ENCODE results near the gene SET.

The SET gene

GRCh38 chr9:128727640-128728248 lies 38.7 kb downstream of the SET start:
- H3K4me3 ChIP-seq (ENCODE audit: low read length) = no peak overlapping the region
- no peak for DNase-seq (ENCODE audit: low read depth)
- no peak for TF ChIP-seq CTCF (conservative IDR thresholded peaks at IDR 0.05; ENCODE audit: low read depth, low read length)

GRCh38 chr9:128728298-128728697 lies 39.3 kb downstream of the SET start:
- no peak for DNase-seq (ENCODE audit: low read depth)
- no peak overlapping the region for H3K4me3 ChIP-seq (ENCODE audit: low read length)
- no peak for TF ChIP-seq CTCF (conservative IDR thresholded peaks at IDR 0.05; ENCODE audit: low read depth, low read length)

- no peak for DNase-seq (ENCODE audit: low read depth)
- H3K4me3 ChIP-seq (ENCODE audit: low read length) = no peak overlapping the region
- no peak for TF ChIP-seq CTCF (conservative IDR thresholded peaks at IDR 0.05; ENCODE audit: low read depth, low read length)
Measured at GRCh38 chr9:128729302-128729701, 40.3 kb downstream of the SET start.

GRCh38 chr9:128729766-128730517 lies 40.9 kb downstream of the SET start:
- no peak for DNase-seq (ENCODE audit: low read depth)
- TF ChIP-seq CTCF (conservative IDR thresholded peaks at IDR 0.05; ENCODE audit: low read depth, low read length) = no peak
- no peak overlapping the region for H3K4me3 ChIP-seq (ENCODE audit: low read length)

- TF ChIP-seq CTCF (conservative IDR thresholded peaks at IDR 0.05; ENCODE audit: low read depth, low read length) = no peak
- DNase-seq (ENCODE audit: low read depth) = no peak
- H3K4me3 ChIP-seq (ENCODE audit: low read length) = no peak overlapping the region
Measured at GRCh38 chr9:128731093-128731492, 42.1 kb downstream of the SET start.

- no peak overlapping the region for H3K4me3 ChIP-seq (ENCODE audit: low read length)
- TF ChIP-seq CTCF (conservative IDR thresholded peaks at IDR 0.05; ENCODE audit: low read depth, low read length) = no peak
- DNase-seq (ENCODE audit: low read depth) = no peak
Measured at GRCh38 chr9:128731691-128732090, 42.7 kb downstream of the SET start.

GRCh38 chr9:128732576-128732975 lies 43.6 kb downstream of the SET start:
- no peak overlapping the region for H3K4me3 ChIP-seq (ENCODE audit: low read length)
- TF ChIP-seq CTCF (conservative IDR thresholded peaks at IDR 0.05; ENCODE audit: low read depth, low read length) = no peak
- DNase-seq (ENCODE audit: low read depth) = no peak
